Osteoblast (primary cell): ENCODE data around the gene C7orf33. TPM values are rescaled to one million over a fixed set of nuclear protein-coding genes. Genes with fewer than 3 reads are reported as not detected.

Source experiments
- DNase-seq: peaks from one replicate; pipeline ENCODE4 v3.0.0; 2011; ENCODE audit warnings: low spot score, mixed read lengths; ENCODE audit not compliant: insufficient read length; ENCODE audit errors: missing footprints
- H2AFZ ChIP-seq: 2 replicates; pipeline ENCODE4 v1.6.0; 2011; ENCODE audit warnings: mild to moderate bottlenecking, low read length
- H3K27ac ChIP-seq: 2 replicates; pipeline ENCODE4 v1.5.1; 2011; ENCODE audit warnings: mild to moderate bottlenecking, low read depth, low read length, moderate library complexity
- H3K27me3 ChIP-seq: 2 replicates; pipeline ENCODE4 v1.6.0; 2012; ENCODE audit warnings: mild to moderate bottlenecking, control low read depth, inconsistent platforms, low read length, moderate library complexity; ENCODE audit not compliant: insufficient read depth
- H3K36me3 ChIP-seq: 2 replicates; pipeline ENCODE4 v1.5.1; 2011; ENCODE audit warnings: mild to moderate bottlenecking, low read length, control low read depth, moderate library complexity; ENCODE audit not compliant: insufficient read depth
- H3K4me1 ChIP-seq: 2 replicates; pipeline ENCODE4 v1.5.1; 2011; ENCODE audit warnings: mild to moderate bottlenecking, low read length, control low read depth, moderate library complexity; ENCODE audit not compliant: insufficient read depth
- H3K4me2 ChIP-seq: 2 replicates; pipeline ENCODE4 v1.6.0; 2011; ENCODE audit warnings: mild to moderate bottlenecking, low read length; ENCODE audit not compliant: insufficient read depth
- H3K4me3 ChIP-seq: fragments of 200-600 bp; sonication (generic); 3 replicates; pipeline ENCODE4 v1.5.1; 2012; ENCODE audit warnings: mild to moderate bottlenecking, low read length, inconsistent platforms; ENCODE audit not compliant: insufficient read depth
- H3K79me2 ChIP-seq: 2 replicates; pipeline ENCODE4 v1.6.0; 2012; ENCODE audit warnings: mild to moderate bottlenecking, low read length, control low read depth, inconsistent platforms; ENCODE audit not compliant: insufficient read depth
- H3K9me3 ChIP-seq: 2 replicates; pipeline ENCODE4 v1.5.1; 2011; ENCODE audit warnings: low read depth, low read length, control low read depth
- H4K20me1 ChIP-seq: 2 replicates; pipeline ENCODE4 v1.6.0; 2012; ENCODE audit warnings: mild to moderate bottlenecking, low read length, control low read depth; ENCODE audit not compliant: insufficient read depth
- total RNA-seq: library from RNA; depleted of rRNA; stranded (reverse); fragments of >200 nt; gene quantifications from 2 replicates; pipeline ENCODE4 v1.2.3, GENCODE V29; 2012
- TF ChIP-seq, protein P1 (sequence below): IDR thresholded peaks from 2 replicates; pipeline ENCODE4 v1.5.1; 2011; ENCODE audit warnings: mild to moderate bottlenecking, low read depth, low read length, moderate library complexity; ENCODE audit errors: extremely low read depth

C7orf33 gene
- total RNA-seq, 1 donor: not detected

DNA sequence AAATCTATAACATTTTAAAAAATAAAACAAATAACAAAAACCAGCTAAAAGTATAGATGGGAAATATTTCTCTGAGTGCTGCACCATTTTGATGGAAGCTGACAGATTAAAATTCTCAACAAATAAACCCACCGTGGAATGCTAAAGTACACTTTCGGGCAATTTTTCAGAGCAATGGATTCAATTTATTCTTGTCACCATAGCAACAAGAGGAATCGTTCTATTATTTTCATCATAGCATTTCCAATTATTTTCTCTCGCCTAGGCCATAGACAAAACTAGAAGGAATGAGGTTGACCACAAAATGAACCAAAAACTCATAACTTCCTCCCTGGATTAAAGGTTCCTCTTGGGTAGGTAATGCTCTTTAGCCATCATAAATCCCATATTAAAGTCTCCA, 44.6 kb upstream of the C7orf33 start:
- Histone ChIP-seq H3K36me3 (no peaks in the 10 kb centered on the region), H2AFZ (no peak overlapping the region), H4K20me1 (no peaks in the 10 kb centered on the region), H3K4me3 (no peak overlapping the region), H3K27me3 (no peaks in the 10 kb centered on the region), H3K4me1 (no peaks in the 10 kb centered on the region), H3K79me2 (no peaks in the 10 kb centered on the region), H3K9me3 (no peaks in the 10 kb centered on the region), H3K27ac (no peak overlapping the region), H3K4me2 (no peak overlapping the region)
- TF ChIP-seq, protein P1, sequence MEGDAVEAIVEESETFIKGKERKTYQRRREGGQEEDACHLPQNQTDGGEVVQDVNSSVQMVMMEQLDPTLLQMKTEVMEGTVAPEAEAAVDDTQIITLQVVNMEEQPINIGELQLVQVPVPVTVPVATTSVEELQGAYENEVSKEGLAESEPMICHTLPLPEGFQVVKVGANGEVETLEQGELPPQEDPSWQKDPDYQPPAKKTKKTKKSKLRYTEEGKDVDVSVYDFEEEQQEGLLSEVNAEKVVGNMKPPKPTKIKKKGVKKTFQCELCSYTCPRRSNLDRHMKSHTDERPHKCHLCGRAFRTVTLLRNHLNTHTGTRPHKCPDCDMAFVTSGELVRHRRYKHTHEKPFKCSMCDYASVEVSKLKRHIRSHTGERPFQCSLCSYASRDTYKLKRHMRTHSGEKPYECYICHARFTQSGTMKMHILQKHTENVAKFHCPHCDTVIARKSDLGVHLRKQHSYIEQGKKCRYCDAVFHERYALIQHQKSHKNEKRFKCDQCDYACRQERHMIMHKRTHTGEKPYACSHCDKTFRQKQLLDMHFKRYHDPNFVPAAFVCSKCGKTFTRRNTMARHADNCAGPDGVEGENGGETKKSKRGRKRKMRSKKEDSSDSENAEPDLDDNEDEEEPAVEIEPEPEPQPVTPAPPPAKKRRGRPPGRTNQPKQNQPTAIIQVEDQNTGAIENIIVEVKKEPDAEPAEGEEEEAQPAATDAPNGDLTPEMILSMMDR: no peak
- no peak for DNase-seq

DNA sequence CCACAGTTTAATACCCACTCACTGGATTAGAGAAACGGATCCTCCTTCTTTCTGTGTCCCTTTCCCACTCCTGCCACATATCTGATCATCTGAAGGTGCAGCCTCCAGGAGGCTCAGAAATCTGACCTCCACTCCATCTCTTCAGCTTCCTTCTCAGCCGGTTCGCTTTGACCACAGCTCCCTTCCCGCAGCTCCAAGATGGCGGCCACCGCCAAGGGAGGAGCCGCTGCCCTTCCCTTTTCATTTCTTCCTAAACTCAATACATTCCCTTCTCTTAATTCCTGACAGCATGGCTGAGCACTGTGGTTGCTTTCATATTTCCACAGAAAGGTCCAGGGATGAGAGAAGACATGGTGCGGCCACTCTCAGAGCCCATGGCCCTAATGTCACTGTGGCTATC, 43.7 kb upstream of the C7orf33 start:
- H3K36me3 ChIP-seq: no peaks in the 10 kb centered on the region
- H3K4me1 ChIP-seq: no peaks in the 10 kb centered on the region
- no peak for DNase-seq
- H3K27ac ChIP-seq: no peak overlapping the region
- H3K79me2 ChIP-seq: no peaks in the 10 kb centered on the region
- no peak overlapping the region for H2AFZ ChIP-seq
- no peaks in the 10 kb centered on the region for H4K20me1 ChIP-seq
- TF ChIP-seq, protein P1: no peak
- no peak overlapping the region for H3K4me2 ChIP-seq
- H3K4me3 ChIP-seq: no peak overlapping the region
- no peaks in the 10 kb centered on the region for H3K9me3 ChIP-seq
- H3K27me3 ChIP-seq: no peaks in the 10 kb centered on the region

DNA sequence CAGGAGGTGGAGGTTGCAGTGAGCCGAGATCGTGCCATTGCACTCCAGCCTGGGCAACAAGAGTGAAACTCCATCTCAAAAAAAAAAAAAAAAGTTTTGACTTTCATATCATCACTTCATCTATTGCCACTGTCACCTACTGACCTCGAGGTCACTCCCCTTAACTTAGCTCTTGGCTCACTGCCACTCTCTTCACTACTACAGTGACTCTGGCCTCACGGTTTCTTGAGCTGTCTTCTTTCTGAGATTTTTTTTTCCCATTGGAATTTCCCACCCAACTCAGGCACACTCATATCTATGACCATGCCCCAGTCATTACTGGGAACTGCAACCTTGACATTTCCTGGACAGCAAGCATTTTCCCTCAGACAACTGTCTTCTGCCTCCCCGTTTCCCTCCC, 42.6 kb upstream of the C7orf33 start:
- TF ChIP-seq, protein P1: no peak
- Histone ChIP-seq H3K4me2 (no peak overlapping the region), H3K9me3 (no peaks in the 10 kb centered on the region), H3K36me3 (no peaks in the 10 kb centered on the region), H3K4me1 (no peaks in the 10 kb centered on the region), H3K79me2 (no peaks in the 10 kb centered on the region), H4K20me1 (no peaks in the 10 kb centered on the region), H3K27ac (no peak overlapping the region), H3K4me3 (no peak overlapping the region), H2AFZ (no peak overlapping the region), H3K27me3 (no peaks in the 10 kb centered on the region)
- DNase-seq: no peak

DNA sequence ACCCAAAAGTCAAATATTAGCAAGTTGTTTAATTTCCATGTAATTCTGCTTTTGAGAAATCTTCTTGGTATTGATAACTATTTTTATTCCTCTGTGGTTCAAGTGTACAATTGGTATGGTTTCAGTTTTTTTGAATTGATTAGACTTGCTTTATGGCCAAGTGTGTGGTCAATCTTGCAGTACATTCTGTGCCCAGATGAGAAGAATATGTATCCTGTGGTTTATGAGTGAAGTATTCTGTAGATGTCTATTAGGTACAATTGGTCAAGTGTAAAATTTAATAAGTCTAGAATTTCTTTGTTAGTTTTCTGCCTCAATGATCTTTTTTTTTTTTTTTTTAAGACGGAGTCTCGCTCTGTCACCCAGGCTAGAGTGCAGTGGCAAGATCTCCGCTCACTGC, 36.6 kb upstream of the C7orf33 start:
- H3K27me3 ChIP-seq: peaks cover 3% of the 10 kb centered on the region
- TF ChIP-seq, protein P1: no peak
- H3K27ac ChIP-seq: no peak overlapping the region
- DNase-seq: no peak
- H2AFZ ChIP-seq: no peak overlapping the region
- H3K4me1 ChIP-seq: no peaks in the 10 kb centered on the region
- H3K4me3 ChIP-seq: no peak overlapping the region
- H3K9me3 ChIP-seq: no peaks in the 10 kb centered on the region
- no peaks in the 10 kb centered on the region for H3K36me3 ChIP-seq
- H3K4me2 ChIP-seq: no peak overlapping the region
- H4K20me1 ChIP-seq: no peaks in the 10 kb centered on the region
- no peaks in the 10 kb centered on the region for H3K79me2 ChIP-seq
